WERI-Rb-1 (cell line): Measurements from ENCODE around the gene RARRES2.
"Not testable (repeated sequence)": the region's sequence is repeated elsewhere in the genome, so short reads cannot be mapped to it uniquely, and the experiment has no call there.

Experiments
- DNase-seq: peaks from one replicate; pipeline ENCODE4 v3.0.0-alpha.2; 2020
- H3K27ac ChIP-seq: fragments of 250-450 bp; sonication (Bioruptor Pico); 2 replicates; pipeline ENCODE4 v1.5.1; 2020; ENCODE audit warnings: mild to moderate bottlenecking, moderate library complexity
- H3K27me3 ChIP-seq: fragments of 250-450 bp; sonication (Bioruptor Pico); 2 replicates; pipeline ENCODE4 v1.5.1; 2021; ENCODE audit warnings: mild to moderate bottlenecking, low read depth, moderate library complexity; ENCODE audit not compliant: insufficient read depth, severe bottlenecking
- H3K36me3 ChIP-seq: fragments of 250-450 bp; sonication (Bioruptor Pico); 2 replicates; pipeline ENCODE4 v1.5.1; 2020; ENCODE audit warnings: mild to moderate bottlenecking, moderate library complexity
- H3K4me3 ChIP-seq: 2 replicates; pipeline ENCODE4 v1.5.1; 2011; ENCODE audit warnings: low read depth, mild to moderate bottlenecking, control low read depth, low read length
- H3K9me3 ChIP-seq: fragments of 250-450 bp; sonication (Bioruptor Pico); 2 replicates; pipeline ENCODE4 v1.5.1; 2021; ENCODE audit warnings: mild to moderate bottlenecking, moderate library complexity; ENCODE audit not compliant: severe bottlenecking
- CTCF ChIP-seq: IDR thresholded peaks from 2 replicates; pipeline ENCODE4 v1.5.1; 2011; ENCODE audit warnings: low read depth, mild to moderate bottlenecking, control low read depth, inconsistent platforms, low read length

Gene RARRES2

GRCh38 chr7:150313367-150313809 lies 28.0 kb downstream of the RARRES2 start:
- no peak for DNase-seq
- no peak overlapping the region for H3K27ac ChIP-seq
- H3K4me3 ChIP-seq: no peak overlapping the region
- no peak for TF ChIP-seq CTCF
- H3K36me3 ChIP-seq: no peaks in the 10 kb centered on the region
- no peaks in the 10 kb centered on the region for H3K27me3 ChIP-seq
- no peaks in the 10 kb centered on the region for H3K9me3 ChIP-seq

- not testable (repeated sequence) for H3K9me3 ChIP-seq, H3K27ac ChIP-seq, H3K27me3 ChIP-seq, H3K36me3 ChIP-seq, H3K4me3 ChIP-seq, DNase-seq
These were observed 28.6 kb downstream of the RARRES2 start for GRCh38 chr7:150312649-150313366.

GRCh38 chr7:150311711-150312110 lies 29.7 kb downstream of the RARRES2 start:
- Histone ChIP-seq H3K27me3 (no peaks in the 10 kb centered on the region), H3K27ac (no peak overlapping the region), H3K4me3 (no peak overlapping the region), H3K36me3 (no peaks in the 10 kb centered on the region), H3K9me3 (no peaks in the 10 kb centered on the region)
- no peak for TF ChIP-seq CTCF
- DNase-seq: no peak

- Histone ChIP-seq H3K27ac (no peak overlapping the region), H3K4me3 (no peak overlapping the region), H3K9me3 (no peaks in the 10 kb centered on the region), H3K36me3 (no peaks in the 10 kb centered on the region), H3K27me3 (no peaks in the 10 kb centered on the region)
- DNase-seq: no peak
- no peak for TF ChIP-seq CTCF
These were observed 30.3 kb downstream of the RARRES2 start for GRCh38 chr7:150311146-150311545.

- Histone ChIP-seq H3K9me3 (no peaks in the 10 kb centered on the region), H3K36me3 (no peaks in the 10 kb centered on the region), H3K27me3 (no peaks in the 10 kb centered on the region), H3K27ac (no peak overlapping the region), H3K4me3 (no peak overlapping the region)
- no peak for DNase-seq
- TF ChIP-seq CTCF: no peak
These were observed 32.9 kb downstream of the RARRES2 start for GRCh38 chr7:150308575-150308974.

- Histone ChIP-seq H3K9me3 (no peaks in the 10 kb centered on the region), H3K4me3 (no peak overlapping the region), H3K36me3 (no peaks in the 10 kb centered on the region), H3K27ac (no peak overlapping the region), H3K27me3 (no peaks in the 10 kb centered on the region)
- TF ChIP-seq CTCF: no peak
- DNase-seq: no peak
These were observed 33.5 kb downstream of the RARRES2 start for GRCh38 chr7:150307904-150308303.
